Osteocyte (in vitro differentiated cells): ENCODE data around the gene ZNF496. TPM values are rescaled to one million over a fixed set of nuclear protein-coding genes. Genes with fewer than 3 reads are reported as not detected.

ENCODE experiments used
- DNase-seq: peaks from one replicate; pipeline ENCODE4 v3.0.0; 2021; ENCODE audit warnings: mixed read lengths; ENCODE audit not compliant: unreplicated experiment; ENCODE audit errors: extremely low spot score
- H3K27ac Mint-ChIP-seq: one replicate; pipeline ENCODE4 v1.8.0; 2021; ENCODE audit warnings: mild to moderate bottlenecking, mixed read lengths; ENCODE audit not compliant: unreplicated experiment
- H3K27me3 Mint-ChIP-seq: one replicate; pipeline ENCODE4 v1.8.0; 2021; ENCODE audit warnings: mixed read lengths; ENCODE audit not compliant: unreplicated experiment
- H3K36me3 Mint-ChIP-seq: one replicate; pipeline ENCODE4 v1.8.0; 2021; ENCODE audit warnings: mixed read lengths; ENCODE audit not compliant: unreplicated experiment
- H3K4me1 Mint-ChIP-seq: one replicate; pipeline ENCODE4 v1.8.0; 2021; ENCODE audit warnings: mixed read lengths; ENCODE audit not compliant: unreplicated experiment
- H3K4me3 Mint-ChIP-seq: one replicate; pipeline ENCODE4 v1.8.0; 2021; ENCODE audit warnings: mild to moderate bottlenecking, moderate library complexity, mixed read lengths; ENCODE audit not compliant: unreplicated experiment
- H3K9me3 Mint-ChIP-seq: one replicate; pipeline ENCODE4 v1.8.0; 2021; ENCODE audit warnings: mixed read lengths; ENCODE audit not compliant: unreplicated experiment
- total RNA-seq: library from RNA; stranded (reverse); gene quantifications from 2 replicates; pipeline ENCODE4 v1.2.1, GENCODE V29; 2021
- TF ChIP-seq, protein P1 (sequence below): fragments of 200-600 bp; sonication (generic); IDR thresholded peaks from 2 replicates; pipeline ENCODE4 v1.5.0; 2021; ENCODE audit warnings: antibody characterized with exemption, mild to moderate bottlenecking, moderate library complexity

ZNF496 gene
- total RNA-seq, 1 donor from 2014 or later: 39.8 TPM

DNA sequence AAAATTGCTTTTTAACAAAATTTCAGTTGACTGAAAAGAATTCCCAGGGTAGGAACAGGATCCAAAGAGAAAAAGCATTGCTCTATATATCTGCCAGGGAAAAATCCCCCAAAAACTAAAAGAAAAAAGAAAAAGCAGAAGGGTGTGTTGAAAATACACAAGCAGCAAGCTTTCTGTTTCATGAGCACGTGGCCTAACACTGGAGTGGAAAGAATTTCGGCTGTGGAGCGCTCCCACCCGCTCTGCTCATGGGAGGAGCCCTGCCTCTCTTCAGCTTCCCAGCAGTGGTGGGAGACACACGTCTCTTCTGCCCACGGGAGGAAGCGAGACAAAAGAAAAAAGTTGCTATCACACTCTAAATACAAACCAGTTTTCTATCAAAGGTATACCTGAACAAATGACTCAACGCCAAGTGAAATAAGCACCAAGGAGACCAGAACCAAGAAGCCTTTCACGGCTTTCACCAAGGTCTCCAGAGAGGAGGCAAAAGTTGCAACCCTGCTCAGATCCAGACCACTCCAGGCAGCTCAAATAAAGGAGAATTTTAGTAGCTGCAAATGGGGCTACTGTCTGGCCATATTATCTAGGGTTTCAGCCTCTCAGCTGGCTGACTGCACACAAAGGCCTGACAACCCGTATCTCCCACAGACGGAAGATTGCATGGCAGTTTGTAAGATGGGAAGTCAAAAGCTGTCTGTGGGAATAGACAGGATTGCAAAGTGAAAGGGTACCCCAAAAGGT lies 29.5 kb upstream of the ZNF496 start:
- Mint-ChIP-seq H3K27me3 (no peaks in the 10 kb centered on the region), H3K4me3 (no peak overlapping the region), H3K9me3 (no peaks in the 10 kb centered on the region), H3K27ac (peak overlapping the region; percentile 45), H3K4me1 (peaks cover 27% of the 10 kb centered on the region), H3K36me3 (peaks cover 2% of the 10 kb centered on the region)
- TF ChIP-seq, protein P1, sequence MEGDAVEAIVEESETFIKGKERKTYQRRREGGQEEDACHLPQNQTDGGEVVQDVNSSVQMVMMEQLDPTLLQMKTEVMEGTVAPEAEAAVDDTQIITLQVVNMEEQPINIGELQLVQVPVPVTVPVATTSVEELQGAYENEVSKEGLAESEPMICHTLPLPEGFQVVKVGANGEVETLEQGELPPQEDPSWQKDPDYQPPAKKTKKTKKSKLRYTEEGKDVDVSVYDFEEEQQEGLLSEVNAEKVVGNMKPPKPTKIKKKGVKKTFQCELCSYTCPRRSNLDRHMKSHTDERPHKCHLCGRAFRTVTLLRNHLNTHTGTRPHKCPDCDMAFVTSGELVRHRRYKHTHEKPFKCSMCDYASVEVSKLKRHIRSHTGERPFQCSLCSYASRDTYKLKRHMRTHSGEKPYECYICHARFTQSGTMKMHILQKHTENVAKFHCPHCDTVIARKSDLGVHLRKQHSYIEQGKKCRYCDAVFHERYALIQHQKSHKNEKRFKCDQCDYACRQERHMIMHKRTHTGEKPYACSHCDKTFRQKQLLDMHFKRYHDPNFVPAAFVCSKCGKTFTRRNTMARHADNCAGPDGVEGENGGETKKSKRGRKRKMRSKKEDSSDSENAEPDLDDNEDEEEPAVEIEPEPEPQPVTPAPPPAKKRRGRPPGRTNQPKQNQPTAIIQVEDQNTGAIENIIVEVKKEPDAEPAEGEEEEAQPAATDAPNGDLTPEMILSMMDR: no peak
- no peak for DNase-seq

GRCh38 chr1:247360116-247360898 lies 28.6 kb upstream of the ZNF496 start:
- Mint-ChIP-seq H3K9me3 (no peaks in the 10 kb centered on the region), H3K27me3 (no peaks in the 10 kb centered on the region), H3K27ac (peak overlapping the region; percentile 45), H3K4me3 (no peak overlapping the region), H3K4me1 (peaks cover 35% of the 10 kb centered on the region), H3K36me3 (peaks cover 2% of the 10 kb centered on the region)
- no peak for DNase-seq
- TF ChIP-seq, protein P1: no peak

- peaks cover 38% of the 10 kb centered on the region for H3K4me1 Mint-ChIP-seq
- TF ChIP-seq, protein P1: no peak
- no peak overlapping the region for H3K4me3 Mint-ChIP-seq
- H3K27me3 Mint-ChIP-seq: no peaks in the 10 kb centered on the region
- no peaks in the 10 kb centered on the region for H3K9me3 Mint-ChIP-seq
- no peak overlapping the region for H3K27ac Mint-ChIP-seq
- no peak for DNase-seq
- H3K36me3 Mint-ChIP-seq: peaks cover 2% of the 10 kb centered on the region
These were observed 27.9 kb upstream of the ZNF496 start for GRCh38 chr1:247359559-247359958.

GRCh38 chr1:247358920-247359319 lies 27.3 kb upstream of the ZNF496 start:
- Mint-ChIP-seq H3K9me3 (no peaks in the 10 kb centered on the region), H3K27ac (no peak overlapping the region), H3K4me3 (no peak overlapping the region), H3K27me3 (no peaks in the 10 kb centered on the region), H3K4me1 (peaks cover 38% of the 10 kb centered on the region), H3K36me3 (peaks cover 2% of the 10 kb centered on the region)
- no peak for DNase-seq
- TF ChIP-seq, protein P1: no peak

DNA sequence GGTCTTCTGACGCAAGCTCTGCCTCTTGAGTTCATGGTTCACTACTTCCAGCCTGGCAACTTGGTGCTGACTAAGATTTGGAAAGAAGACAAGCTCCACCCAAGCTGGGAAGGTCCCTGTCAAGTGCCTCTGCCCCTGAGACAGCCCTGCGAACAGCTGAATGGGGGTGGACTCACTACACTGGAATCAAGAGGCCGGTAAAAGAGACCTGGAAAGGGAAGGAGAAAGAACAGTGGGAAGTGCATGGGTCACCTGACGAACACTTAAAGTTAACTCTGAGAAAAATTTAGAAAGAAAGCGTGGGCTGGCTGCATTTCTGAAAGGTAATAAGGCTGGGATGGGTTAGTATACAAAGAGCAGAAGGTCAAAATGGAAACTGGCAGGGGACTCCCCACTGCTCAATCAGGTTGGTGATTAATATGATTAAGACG lies 26.1 kb upstream of the ZNF496 start:
- Mint-ChIP-seq H3K9me3 (no peaks in the 10 kb centered on the region), H3K27me3 (no peaks in the 10 kb centered on the region), H3K4me3 (no peak overlapping the region), H3K4me1 (peaks cover 38% of the 10 kb centered on the region), H3K36me3 (peaks cover 2% of the 10 kb centered on the region), H3K27ac (no peak overlapping the region)
- DNase-seq: no peak
- TF ChIP-seq, protein P1: no peak
